Measurements from ENCODE around the gene VN1R2. TPM values are rescaled to one million over a fixed set of nuclear protein-coding genes. Genes with fewer than 3 reads are reported as not detected.
"Not testable (repeated sequence)": the region's sequence is repeated elsewhere in the genome, so short reads cannot be mapped to it uniquely, and the experiment has no call there.

The VN1R2 gene
- total and polyA plus RNA-seq, 4 donors: not detected

- Histone ChIP-seq H3K9ac (ENCODE audit: insufficient read depth in 1 of 2, low read length in 2 of 2) (no peak overlapping the region), H3K36me3 (ENCODE audit: control insufficient read depth in 4 of 4, insufficient read depth in 4 of 4, low read length in 4 of 4) (no peaks in the 10 kb centered on the region), H3K9me3 (ENCODE audit: control insufficient read depth in 4 of 4, insufficient read depth in 3 of 4, low read length in 3 of 4) (peaks cover 0 to 20% (median 11%) of the 10 kb centered on the region in 4 donors), H3K4me3 (no peak overlapping the region), H3K27me3 (ENCODE audit: control insufficient read depth in 3 of 3, insufficient read depth in 3 of 3, low read length in 2 of 3) (no peaks in the 10 kb centered on the region), H3K4me1 (ENCODE audit: control insufficient read depth in 5 of 5, insufficient read depth in 5 of 5, low read length in 5 of 5) (no peaks in the 10 kb centered on the region), H3K27ac (ENCODE audit: low read depth in 1 of 2, low read length in 1 of 2) (no peak overlapping the region)
- TF ChIP-seq CTCF (IDR thresholded peaks at IDR 0.05; ENCODE audit: control extremely low read depth, extremely low read depth): no peak
- ATAC-seq (ENCODE audit: insufficient read depth, low FRiP score) (no peak), DNase-seq (no peak)
- WGBS, 2 donors: 90 to 93% methylated on average over 47 of the region's 47 CpGs
Observed at GRCh38 chr19:53290758-53291549, 32.9 kb downstream of the VN1R2 start.

GRCh38 chr19:53294786-53295441 is 36.8 kb downstream of the VN1R2 start:
- no peak for ATAC-seq (ENCODE audit: insufficient read depth, low FRiP score)
- no peak overlapping the region for H3K27ac ChIP-seq (ENCODE audit: low read depth in 1 of 2, low read length in 1 of 2)
- no peaks in the 10 kb centered on the region for H3K4me1 ChIP-seq (ENCODE audit: control insufficient read depth in 5 of 5, insufficient read depth in 5 of 5, low read length in 5 of 5)
- no peak for TF ChIP-seq CTCF (IDR thresholded peaks at IDR 0.05; ENCODE audit: control extremely low read depth, extremely low read depth)
- H3K4me3 ChIP-seq: no peak overlapping the region
- H3K9ac ChIP-seq (ENCODE audit: insufficient read depth in 1 of 2, low read length in 2 of 2): no peak overlapping the region
- WGBS, 2 donors: 83 to 87% methylated on average over 7 of the region's 7 CpGs
- H3K27me3 ChIP-seq (ENCODE audit: control insufficient read depth in 3 of 3, insufficient read depth in 3 of 3, low read length in 2 of 3): no peaks in the 10 kb centered on the region
- no peaks in the 10 kb centered on the region for H3K36me3 ChIP-seq (ENCODE audit: control insufficient read depth in 4 of 4, insufficient read depth in 4 of 4, low read length in 4 of 4)
- peaks cover 0 to 27% (median 11%) of the 10 kb centered on the region in 4 donors for H3K9me3 ChIP-seq (ENCODE audit: control insufficient read depth in 4 of 4, insufficient read depth in 3 of 4, low read length in 3 of 4)
- no peak for DNase-seq

- H3K27ac ChIP-seq (ENCODE audit: low read depth in 1 of 2, low read length in 1 of 2); H3K4me1 ChIP-seq (ENCODE audit: control insufficient read depth in 5 of 5, insufficient read depth in 5 of 5, low read length in 5 of 5); ATAC-seq (ENCODE audit: insufficient read depth, low FRiP score); H3K27me3 ChIP-seq (ENCODE audit: control insufficient read depth in 3 of 3, insufficient read depth in 3 of 3, low read length in 2 of 3); H3K4me3 ChIP-seq; H3K9ac ChIP-seq (ENCODE audit: insufficient read depth in 1 of 2, low read length in 2 of 2); H3K36me3 ChIP-seq (ENCODE audit: control insufficient read depth in 4 of 4, insufficient read depth in 4 of 4, low read length in 4 of 4): not testable (repeated sequence)
- peaks cover 0 to 13% (median 0%) of the 10 kb centered on the region in 4 donors for H3K9me3 ChIP-seq (ENCODE audit: control insufficient read depth in 4 of 4, insufficient read depth in 3 of 4, low read length in 3 of 4)
- peak in 1 of 3 donors; percentile 7 for DNase-seq
- WGBS, 2 donors: 24 to 100% methylated on average over 1 of the region's 8 CpGs
Observed at GRCh38 chr19:53301341-53301740, 43.2 kb downstream of the VN1R2 start.

- H3K9ac ChIP-seq (ENCODE audit: insufficient read depth in 1 of 2, low read length in 2 of 2): peak overlapping the region in 1 of 2 donors; percentile 25
- no peak overlapping the region for H3K27ac ChIP-seq (ENCODE audit: low read depth in 1 of 2, low read length in 1 of 2)
- H3K4me3 ChIP-seq: no peak overlapping the region
- no peaks in the 10 kb centered on the region for H3K36me3 ChIP-seq (ENCODE audit: control insufficient read depth in 4 of 4, insufficient read depth in 4 of 4, low read length in 4 of 4)
- H3K4me1 ChIP-seq (ENCODE audit: control insufficient read depth in 5 of 5, insufficient read depth in 5 of 5, low read length in 5 of 5): peaks cover 0 to 2% (median 0%) of the 10 kb centered on the region in 5 donors
- 4 to 5% methylated on average over 32 of the region's 32 CpGs for WGBS, 2 donors
- H3K9me3 ChIP-seq (ENCODE audit: control insufficient read depth in 4 of 4, insufficient read depth in 3 of 4, low read length in 3 of 4): peaks cover 0 to 28% (median 0%) of the 10 kb centered on the region in 4 donors
- H3K27me3 ChIP-seq (ENCODE audit: control insufficient read depth in 3 of 3, insufficient read depth in 3 of 3, low read length in 2 of 3): peaks cover 0 to 38% (median 17%) of the 10 kb centered on the region in 3 donors
- DNase-seq: peak; percentile 54 to 65 (median 63)
- no peak for ATAC-seq (ENCODE audit: insufficient read depth, low FRiP score)
- TF ChIP-seq CTCF (IDR thresholded peaks at IDR 0.05; ENCODE audit: control extremely low read depth, extremely low read depth): no peak
Observed at GRCh38 chr19:53308339-53308811, 50.3 kb downstream of the VN1R2 start.
